CD4-positive, CD25-positive, alpha-beta regulatory T cell (primary cell): Measurements from ENCODE around the gene PMPCA. TPM values are rescaled to one million over a fixed set of nuclear protein-coding genes. Genes with fewer than 3 reads are reported as not detected.

Experiments
- ATAC-seq, 2 donors: fragments of 150-1000 bp; cut with Tn5 transposase; one replicate each; pipeline ENCODE4 v1.10.0; 2021; ENCODE audit warnings: low read depth in 2 of 2, moderate number of reproducible peaks in 2 of 2, moderate library complexity in 1 of 2
- DNase-seq, 3 donors: peaks; one replicate each; pipeline versions ENCODE4 v3.0.0 to v3.0.0-alpha.2; 2012 to 2022; ENCODE audit warnings: mixed read lengths in 1 of 3
- H3K27ac ChIP-seq: one replicate; pipeline ENCODE4 v1.7.0; 2013; ENCODE audit warnings: mild to moderate bottlenecking, low read length; ENCODE audit not compliant: insufficient read depth, poor library complexity, severe bottlenecking
- H3K27me3 ChIP-seq: one replicate; pipeline ENCODE4 v1.7.0; 2013; ENCODE audit warnings: low read length; ENCODE audit not compliant: control insufficient read depth, insufficient read depth
- H3K36me3 ChIP-seq: one replicate; pipeline ENCODE4 v1.7.0; 2013; ENCODE audit warnings: mild to moderate bottlenecking, low read length, moderate library complexity; ENCODE audit not compliant: control insufficient read depth, insufficient read depth
- H3K4me1 ChIP-seq: 2 replicates; pipeline ENCODE4 v1.7.0; 2013; ENCODE audit warnings: mild to moderate bottlenecking, low read length; ENCODE audit not compliant: insufficient read depth, control insufficient read depth, poor library complexity, severe bottlenecking
- H3K4me3 ChIP-seq: one replicate; pipeline ENCODE4 v1.7.0; 2013; ENCODE audit warnings: low read depth, mild to moderate bottlenecking, low read length, moderate library complexity
- H3K9me3 ChIP-seq, 2 experiments: 1 replicate in 1 of 2; 2 replicates in 1 of 2; pipeline ENCODE4 v1.7.0; 2013; ENCODE audit warnings: low read length in 2 of 2, mild to moderate bottlenecking in 1 of 2, moderate library complexity in 1 of 2; ENCODE audit not compliant: control insufficient read depth in 2 of 2
- H3K27ac Mint-ChIP-seq, 3 donors: one replicate each; pipeline ENCODE4 v1.8.0; 2020 to 2022; ENCODE audit warnings: mild to moderate bottlenecking in 3 of 3, mixed read lengths in 3 of 3, moderate library complexity in 2 of 3
- H3K27me3 Mint-ChIP-seq: one replicate; pipeline ENCODE4 v1.8.0; 2022; ENCODE audit warnings: mild to moderate bottlenecking, mixed read lengths
- H3K36me3 Mint-ChIP-seq: one replicate; pipeline ENCODE4 v1.8.0; 2020; ENCODE audit warnings: mixed read lengths
- H3K4me1 Mint-ChIP-seq, 4 donors: one replicate each; pipeline ENCODE4 v1.8.0; 2020 to 2022; ENCODE audit warnings: mixed read lengths in 4 of 4, mild to moderate bottlenecking in 1 of 4
- H3K4me3 Mint-ChIP-seq, 4 donors: one replicate each; pipeline ENCODE4 v1.8.0; 2020 to 2022; ENCODE audit warnings: mild to moderate bottlenecking in 4 of 4, mixed read lengths in 4 of 4, moderate library complexity in 3 of 4
- H3K9me3 Mint-ChIP-seq, 7 donors: one replicate each; pipeline ENCODE4 v1.8.0; 2020 to 2022; ENCODE audit warnings: mixed read lengths in 7 of 7, mild to moderate bottlenecking in 3 of 7, moderate library complexity in 2 of 7
- polyA plus RNA-seq, 4 donors: library from polyadenylated mRNA; unstranded; fragments of 300-500 nt; fragmentation: Illumina TruSeq; gene quantifications; one replicate each; pipeline ENCODE4 v1.2.3, GENCODE V29; 2021
- total RNA-seq: library from RNA; stranded (reverse); gene quantifications from one replicate; pipeline ENCODE4 v1.2.3, GENCODE V29; 2022

PMPCA gene
- total and polyA plus RNA-seq, 5 donors from 2014 or later: 36.5 to 86.2 (median 39.2) TPM

DNA sequence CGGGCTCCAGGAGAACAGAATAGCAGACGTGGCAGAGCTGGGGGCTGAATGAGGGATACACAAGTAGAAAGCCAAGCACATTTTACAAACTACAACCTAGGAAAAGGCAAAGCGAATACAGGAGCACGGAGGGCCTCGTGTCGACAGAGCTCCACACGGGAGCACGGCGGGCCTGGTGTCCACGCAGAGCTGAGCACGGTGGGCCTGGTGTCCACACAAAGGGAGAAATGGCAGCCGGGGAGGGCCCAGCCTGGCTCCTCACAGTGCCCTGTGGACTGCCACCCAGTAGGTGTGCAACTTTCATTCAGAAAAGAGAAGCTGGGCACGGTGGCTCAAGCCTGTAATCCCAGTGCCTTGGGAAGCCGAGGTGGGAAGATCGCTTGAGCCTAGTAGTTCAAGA lies 32.6 kb downstream of the PMPCA start:
- DNase-seq (no peak), ATAC-seq (no peak)
- Histone ChIP-seq H3K27ac (no peak overlapping the region), H3K27me3 (no peaks in the 10 kb centered on the region), H3K4me3 (no peak overlapping the region), H3K36me3 (peaks cover 51% of the 10 kb centered on the region), H3K4me1 (peaks cover 13% of the 10 kb centered on the region), H3K9me3 (no peaks in the 10 kb centered on the region)
- peaks cover 0 to 2% (median 0%) of the 10 kb centered on the region in 7 donors for H3K9me3 Mint-ChIP-seq
- peaks cover 4% of the 10 kb centered on the region for H3K27me3 Mint-ChIP-seq
- peaks cover 0 to 8% (median 2%) of the 10 kb centered on the region in 4 donors for H3K4me1 Mint-ChIP-seq
- no peak overlapping the region for H3K27ac Mint-ChIP-seq
- peak overlapping the region in 1 of 4 donors; percentile 21 for H3K4me3 Mint-ChIP-seq
- peaks cover 26% of the 10 kb centered on the region for H3K36me3 Mint-ChIP-seq

- ATAC-seq (no peak), DNase-seq (no peak)
- Histone ChIP-seq H3K36me3 (peaks cover 55% of the 10 kb centered on the region), H3K4me3 (no peak overlapping the region), H3K9me3 (no peaks in the 10 kb centered on the region), H3K27ac (no peak overlapping the region), H3K4me1 (peaks cover 7% of the 10 kb centered on the region), H3K27me3 (no peaks in the 10 kb centered on the region)
- Mint-ChIP-seq H3K27me3 (peaks cover 4% of the 10 kb centered on the region), H3K9me3 (peaks cover 0 to 2% (median 0%) of the 10 kb centered on the region in 7 donors), H3K4me1 (peaks cover 0 to 4% (median 0%) of the 10 kb centered on the region in 4 donors), H3K36me3 (peaks cover 27% of the 10 kb centered on the region), H3K4me3 (peak overlapping the region in 1 of 4 donors; percentile 48), H3K27ac (no peak overlapping the region)
Measured at GRCh38 chr9:136443687-136444086, 33.2 kb downstream of the PMPCA start.

DNA sequence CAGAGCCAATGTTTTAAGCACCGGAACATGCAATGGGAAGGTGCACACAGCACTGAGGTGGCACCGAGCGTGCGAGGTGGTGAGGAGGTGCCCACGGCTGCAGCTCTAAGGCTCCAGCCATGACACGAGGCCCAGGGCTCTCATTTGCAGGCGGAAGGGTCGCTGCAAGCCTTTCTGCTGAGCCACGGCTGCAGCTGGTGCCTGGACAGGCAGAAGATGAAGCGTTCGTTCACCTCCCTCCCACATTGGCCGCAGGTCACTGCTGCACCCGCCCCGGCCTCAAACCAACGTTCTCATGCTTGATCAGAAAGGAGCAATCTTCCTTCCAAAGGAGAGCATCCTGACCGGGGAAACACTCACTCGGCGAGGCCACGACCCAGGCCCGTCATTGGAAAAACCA lies 33.6 kb downstream of the PMPCA start:
- Histone ChIP-seq H3K4me1 (peaks cover 6% of the 10 kb centered on the region), H3K27me3 (no peaks in the 10 kb centered on the region), H3K27ac (no peak overlapping the region), H3K36me3 (peaks cover 59% of the 10 kb centered on the region), H3K9me3 (no peaks in the 10 kb centered on the region), H3K4me3 (no peak overlapping the region)
- Mint-ChIP-seq H3K4me3 (no peak overlapping the region), H3K4me1 (peaks cover 0 to 4% (median 0%) of the 10 kb centered on the region in 4 donors), H3K36me3 (peaks cover 27% of the 10 kb centered on the region), H3K27me3 (peaks cover 4% of the 10 kb centered on the region), H3K9me3 (peaks cover 0 to 2% (median 0%) of the 10 kb centered on the region in 7 donors), H3K27ac (no peak overlapping the region)
- no peak for DNase-seq
- no peak for ATAC-seq

DNA sequence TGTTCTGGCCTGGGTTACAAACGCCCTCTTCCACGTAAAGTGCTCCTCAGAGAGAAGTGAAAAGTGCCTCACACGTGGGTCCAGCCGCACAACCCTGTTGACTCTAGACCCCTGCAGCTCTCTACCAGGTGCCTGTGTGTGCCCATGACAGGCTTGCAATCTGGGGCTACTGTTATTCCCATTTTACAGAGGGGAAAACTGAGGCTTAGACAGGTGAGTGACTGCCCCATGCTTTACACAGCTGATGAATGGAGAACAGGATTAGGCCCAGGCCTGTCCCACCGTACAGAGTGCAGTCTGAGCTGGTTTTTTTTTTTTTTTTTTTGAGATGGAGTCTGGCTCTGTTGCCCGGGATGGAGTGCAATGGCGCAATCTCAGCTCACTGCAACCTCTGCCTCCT lies 35.3 kb downstream of the PMPCA start:
- DNase-seq (no peak), ATAC-seq (no peak)
- Histone ChIP-seq H3K27ac (no peak overlapping the region), H3K9me3 (no peaks in the 10 kb centered on the region), H3K36me3 (peaks cover 73% of the 10 kb centered on the region), H3K4me3 (no peak overlapping the region), H3K4me1 (no peaks in the 10 kb centered on the region), H3K27me3 (no peaks in the 10 kb centered on the region)
- peaks cover 35% of the 10 kb centered on the region for H3K36me3 Mint-ChIP-seq
- no peaks in the 10 kb centered on the region for H3K27me3 Mint-ChIP-seq
- no peak overlapping the region for H3K27ac Mint-ChIP-seq
- H3K9me3 Mint-ChIP-seq: peaks cover 0 to 2% (median 0%) of the 10 kb centered on the region in 7 donors
- H3K4me3 Mint-ChIP-seq: no peak overlapping the region
- peaks cover 0 to 4% (median 0%) of the 10 kb centered on the region in 4 donors for H3K4me1 Mint-ChIP-seq

DNA sequence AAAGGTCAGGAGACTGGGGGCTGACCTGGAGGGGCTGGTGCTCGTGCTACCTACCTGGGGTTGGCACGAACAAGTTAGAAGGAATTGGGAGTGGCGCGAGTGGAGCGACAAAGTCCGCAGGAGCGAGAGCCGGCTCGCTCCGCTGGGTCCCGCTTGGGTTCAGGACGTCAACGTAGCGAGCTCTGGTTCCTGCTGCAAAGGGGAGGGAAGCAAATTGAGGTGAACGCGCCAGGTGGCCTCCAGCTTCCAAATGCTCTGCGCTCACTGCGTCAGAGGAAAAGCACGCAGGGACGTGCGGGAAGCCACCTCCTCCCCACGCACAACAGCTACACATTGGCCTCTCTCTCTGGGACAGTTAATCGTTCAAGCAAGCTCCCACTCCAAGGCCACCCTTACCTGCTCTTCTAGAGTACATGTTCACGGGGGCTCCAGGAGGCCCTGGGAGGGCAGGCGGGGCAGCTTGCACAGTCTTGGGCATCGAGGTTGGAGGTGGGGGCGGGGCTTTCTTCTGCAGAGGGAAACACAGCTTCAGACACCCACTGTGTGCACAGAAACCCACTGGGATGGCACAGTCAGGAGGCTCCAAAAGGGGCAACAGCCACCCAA lies 36.8 kb downstream of the PMPCA start:
- peaks cover 0 to 2% (median 0%) of the 10 kb centered on the region in 7 donors for H3K9me3 Mint-ChIP-seq

DNA sequence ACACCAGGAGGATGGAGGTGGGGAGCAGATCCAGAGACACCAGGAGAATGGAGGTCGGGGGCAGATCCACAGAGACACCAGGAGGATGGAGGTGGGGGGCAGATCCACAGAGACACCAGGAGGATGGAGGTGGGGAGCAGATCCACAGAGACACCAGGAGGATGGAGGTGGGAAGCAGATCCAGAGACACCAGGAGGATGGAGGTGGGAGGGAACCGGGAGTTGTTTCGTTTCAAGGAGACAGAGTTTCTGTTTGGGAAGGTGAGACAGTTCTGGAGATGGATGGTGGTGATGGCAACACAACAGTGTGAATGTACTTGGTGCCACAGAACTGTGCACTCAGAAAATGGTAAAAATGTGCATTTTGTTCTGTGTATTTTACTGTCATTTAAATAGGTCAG lies 38.2 kb downstream of the PMPCA start:
- DNase-seq: no peak
- no peaks in the 10 kb centered on the region for H3K9me3 ChIP-seq
- no peak overlapping the region for H3K4me3 ChIP-seq
- Mint-ChIP-seq H3K27ac (no peak overlapping the region), H3K27me3 (no peaks in the 10 kb centered on the region), H3K4me3 (no peak overlapping the region), H3K36me3 (peaks cover 30% of the 10 kb centered on the region), H3K4me1 (peaks cover 0 to 3% (median under 1%) of the 10 kb centered on the region in 4 donors), H3K9me3 (no peaks in the 10 kb centered on the region)
- H3K27me3 ChIP-seq: no peaks in the 10 kb centered on the region
- H3K4me1 ChIP-seq: no peaks in the 10 kb centered on the region
- H3K27ac ChIP-seq: no peak overlapping the region
- peaks cover 73% of the 10 kb centered on the region for H3K36me3 ChIP-seq
- no peak for ATAC-seq

More for the DNA sequence above, 36.8 kb downstream of the PMPCA start:
- Histone ChIP-seq H3K9me3 (no peaks in the 10 kb centered on the region), H3K27ac (no peak overlapping the region), H3K4me1 (no peaks in the 10 kb centered on the region), H3K27me3 (no peaks in the 10 kb centered on the region), H3K4me3 (no peak overlapping the region), H3K36me3 (peaks cover 81% of the 10 kb centered on the region)
- H3K4me1 Mint-ChIP-seq: peaks cover 0 to 3% (median 0%) of the 10 kb centered on the region in 4 donors
- no peaks in the 10 kb centered on the region for H3K27me3 Mint-ChIP-seq
- no peak for DNase-seq
- ATAC-seq: no peak
- peak overlapping the region in 1 of 3 donors; percentile 25 for H3K27ac Mint-ChIP-seq
- peaks cover 31% of the 10 kb centered on the region for H3K36me3 Mint-ChIP-seq
- no peak overlapping the region for H3K4me3 Mint-ChIP-seq

DNA sequence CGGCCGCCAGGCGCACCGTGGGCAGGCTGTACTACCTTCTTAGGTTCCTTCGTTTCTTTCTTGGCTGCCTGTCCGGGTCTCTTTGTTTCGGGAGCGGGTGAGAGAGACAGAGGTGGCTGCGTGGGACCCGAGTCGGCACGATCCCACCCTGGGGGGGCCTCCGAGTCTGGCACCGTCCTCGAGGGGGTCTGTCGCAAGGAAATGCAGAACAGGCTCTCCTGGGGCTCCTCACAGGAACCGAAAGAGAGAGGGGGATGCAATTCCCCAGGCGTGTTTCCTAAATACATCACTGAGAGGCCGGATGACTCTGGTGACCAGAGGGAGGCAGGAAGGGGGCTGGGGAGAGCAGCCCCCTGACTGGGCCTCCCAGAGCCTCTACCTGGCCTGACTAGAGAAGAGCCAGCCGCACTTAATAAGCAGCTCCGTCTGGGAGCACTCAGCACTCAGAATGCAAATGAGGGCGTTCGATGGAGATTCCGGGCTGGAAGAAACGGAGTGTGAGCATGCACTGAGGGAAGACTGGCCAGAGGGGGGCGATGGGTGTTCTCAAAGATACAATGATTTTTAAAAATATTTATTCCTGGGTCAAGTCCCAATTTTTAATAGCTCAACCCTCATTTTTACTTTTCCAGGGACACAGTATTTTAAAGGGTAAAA lies 40.9 kb downstream of the PMPCA start:
- Histone ChIP-seq H3K4me3 (no peak overlapping the region), H3K9me3 (no peaks in the 10 kb centered on the region), H3K36me3 (peaks cover 81% of the 10 kb centered on the region), H3K4me1 (no peaks in the 10 kb centered on the region), H3K27ac (no peak overlapping the region), H3K27me3 (no peaks in the 10 kb centered on the region)
- H3K4me3 Mint-ChIP-seq: no peak overlapping the region
- H3K9me3 Mint-ChIP-seq: no peaks in the 10 kb centered on the region
- no peak overlapping the region for H3K27ac Mint-ChIP-seq
- H3K4me1 Mint-ChIP-seq: peaks cover 0 to 3% (median under 1%) of the 10 kb centered on the region in 4 donors
- ATAC-seq (no peak), DNase-seq (no peak)
- H3K36me3 Mint-ChIP-seq: peaks cover 36% of the 10 kb centered on the region
- H3K27me3 Mint-ChIP-seq: no peaks in the 10 kb centered on the region

- no peak overlapping the region for H3K4me3 Mint-ChIP-seq
- H3K9me3 ChIP-seq: no peaks in the 10 kb centered on the region
- H3K27me3 Mint-ChIP-seq: no peaks in the 10 kb centered on the region
- H3K27me3 ChIP-seq: no peaks in the 10 kb centered on the region
- no peaks in the 10 kb centered on the region for H3K4me1 ChIP-seq
- ATAC-seq (no peak), DNase-seq (no peak)
- H3K27ac Mint-ChIP-seq: no peak overlapping the region
- no peaks in the 10 kb centered on the region for H3K9me3 Mint-ChIP-seq
- H3K36me3 Mint-ChIP-seq: peaks cover 25% of the 10 kb centered on the region
- H3K4me1 Mint-ChIP-seq: peaks cover 0 to 3% (median under 1%) of the 10 kb centered on the region in 4 donors
- H3K4me3 ChIP-seq: no peak overlapping the region
- peaks cover 82% of the 10 kb centered on the region for H3K36me3 ChIP-seq
- H3K27ac ChIP-seq: no peak overlapping the region
Measured at GRCh38 chr9:136453326-136453725, 42.9 kb downstream of the PMPCA start.
